ENCODE results near the gene ISCA2. TPM values are rescaled to one million over a fixed set of nuclear protein-coding genes. Genes with fewer than 3 reads are reported as not detected.
A peak's percentile ranks its signal among the peaks of the same experiment; 100 is the strongest.
"Not testable (repeated sequence)": the region's sequence is repeated elsewhere in the genome, so short reads cannot be mapped to it uniquely, and the experiment has no call there.

ISCA2 gene, protein sequence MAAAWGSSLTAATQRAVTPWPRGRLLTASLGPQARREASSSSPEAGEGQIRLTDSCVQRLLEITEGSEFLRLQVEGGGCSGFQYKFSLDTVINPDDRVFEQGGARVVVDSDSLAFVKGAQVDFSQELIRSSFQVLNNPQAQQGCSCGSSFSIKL
- 19.3 TPM for total RNA-seq

DNA sequence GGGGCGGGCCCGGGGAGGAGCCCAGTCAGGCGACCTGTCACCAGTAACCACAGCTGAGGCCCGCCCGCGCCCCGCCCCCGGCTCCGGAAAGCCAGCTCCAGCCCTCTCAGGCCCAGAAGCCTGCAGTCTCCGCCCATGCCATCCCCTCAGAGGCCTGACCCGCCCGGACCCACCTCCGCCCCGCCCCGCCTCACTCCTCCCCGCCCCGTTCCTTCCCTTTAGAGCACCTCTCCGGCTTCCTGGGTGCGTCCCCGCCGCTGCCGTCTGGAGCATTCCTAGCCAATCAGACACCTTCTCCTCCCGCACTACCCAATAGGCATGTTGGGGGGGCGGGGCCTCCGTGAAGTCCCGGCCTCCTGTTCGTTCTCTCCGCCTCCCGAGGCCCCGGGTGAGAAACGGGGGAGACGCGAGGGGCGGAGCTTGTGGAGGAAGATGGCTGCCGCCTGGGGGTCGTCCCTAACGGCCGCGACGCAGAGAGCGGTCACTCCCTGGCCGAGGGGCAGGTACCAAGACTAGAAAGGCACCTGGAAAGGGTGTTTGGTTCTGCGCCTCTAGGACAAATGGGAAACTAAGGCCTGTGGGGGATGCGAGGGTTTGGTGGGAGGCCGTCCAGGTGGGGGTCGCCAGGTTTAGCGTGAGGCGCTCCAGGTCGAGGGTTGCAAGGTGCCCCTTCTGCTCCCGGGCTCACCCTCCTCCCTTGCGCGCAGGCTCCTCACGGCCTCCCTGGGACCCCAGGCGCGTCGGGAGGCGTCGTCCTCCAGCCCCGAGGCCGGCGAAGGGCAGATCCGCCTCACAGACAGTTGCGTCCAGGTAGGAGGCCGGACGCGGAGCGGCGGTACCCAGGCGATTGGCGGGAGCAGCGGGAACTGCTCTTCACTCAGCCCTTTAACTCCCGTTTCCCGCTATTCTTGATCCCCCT, at the start of gene ISCA2:
Gene ISCA2, plus strand, starts transcription at position 423 of the 919 bp plus-strand sequence. Its CDS starts 10 bp downstream, at position 433.
- DNase-seq (ENCODE audit: low spot score), result peak; percentile 100
- peak; percentile 97 for ATAC-seq
- intact Hi-C loops (cut with DNase I), result no loop called here

DNA sequence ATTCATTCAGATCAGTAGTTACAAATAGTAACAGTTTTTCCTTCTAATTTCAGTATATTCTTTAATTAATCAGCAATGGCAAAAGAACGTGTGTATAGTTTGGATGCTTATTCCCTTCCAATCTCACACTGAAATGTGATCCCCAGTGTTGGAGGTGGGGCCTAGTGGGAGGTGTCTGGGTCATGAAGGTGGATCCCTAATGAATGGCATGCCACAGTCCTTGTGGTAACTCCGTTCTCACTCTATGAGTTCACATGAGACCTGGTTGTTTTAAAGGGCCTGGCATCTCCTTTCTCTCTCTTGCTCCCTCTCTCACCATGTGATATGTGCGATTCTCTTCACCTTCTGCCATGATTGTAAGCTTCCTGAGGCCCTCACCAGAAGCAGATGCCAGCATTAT, 48.7 kb upstream of the ISCA2 start:
- peak; percentile 1 for DNase-seq (ENCODE audit: low spot score)
- no peak for ATAC-seq
- intact Hi-C loops (cut with DNase I), result no loop called here

DNA sequence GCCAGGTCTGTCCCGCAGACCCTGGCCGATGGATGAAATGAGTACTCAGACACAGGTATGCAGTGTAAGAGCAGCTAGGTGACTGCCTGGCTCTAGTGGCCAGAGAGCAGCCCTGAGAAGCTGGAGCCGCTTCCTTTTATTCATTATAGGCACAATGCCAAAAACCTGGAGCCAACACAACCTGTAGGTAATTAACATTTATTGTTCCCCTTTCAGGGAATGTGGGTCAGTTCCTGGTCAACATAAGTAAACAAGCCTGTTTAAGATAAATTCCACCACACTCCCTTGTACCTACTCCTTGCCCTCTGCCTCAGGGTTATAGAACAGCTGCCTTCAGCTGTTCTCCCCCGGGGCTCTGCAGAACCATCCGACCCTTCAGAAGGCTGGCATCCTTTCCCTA, 39.2 kb upstream of the ISCA2 start:
- intact Hi-C loops (cut with DNase I), result not testable (repeated sequence)

DNA sequence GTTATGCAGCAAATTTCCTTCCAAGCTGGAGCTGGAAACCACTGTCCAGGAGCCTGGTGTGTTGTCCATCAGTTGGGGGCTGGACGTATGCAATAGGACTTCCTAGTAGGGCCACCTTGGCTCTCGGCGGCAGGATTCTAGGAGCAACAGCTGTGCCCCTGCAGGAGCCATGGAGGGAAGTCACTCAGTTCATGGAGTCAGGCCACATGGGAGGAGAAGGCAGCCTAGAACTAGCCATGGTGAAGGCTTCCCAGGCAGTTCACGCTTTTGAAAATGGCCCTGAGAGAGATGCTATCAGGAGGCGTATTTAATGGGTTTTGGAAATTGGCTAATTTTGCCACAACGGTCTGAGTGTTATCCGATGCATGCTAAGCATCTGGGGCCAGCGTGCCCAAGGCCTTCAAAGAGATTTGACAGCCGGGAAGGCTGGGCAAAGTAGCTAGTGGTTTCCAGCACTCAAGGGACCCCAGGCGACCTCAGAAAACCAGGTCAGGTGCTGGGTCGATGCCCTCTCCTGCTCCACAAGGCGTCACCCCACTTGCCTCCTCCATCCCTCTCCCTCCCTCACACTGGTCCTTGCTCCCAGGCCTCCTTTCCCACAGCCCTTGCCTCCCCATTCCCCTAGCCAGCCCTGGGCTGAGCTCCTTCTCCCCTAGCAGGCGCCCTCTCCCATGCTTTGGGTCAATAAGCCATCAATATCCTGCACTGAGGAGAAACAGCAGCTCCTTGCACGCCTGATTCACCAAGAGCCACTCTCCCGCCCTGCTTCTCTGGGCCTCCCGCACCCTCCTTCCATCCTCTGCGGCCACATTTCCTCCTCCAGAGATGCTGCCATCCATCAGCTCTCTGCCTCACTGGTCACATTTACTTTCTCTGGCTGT, 36.6 kb upstream of the ISCA2 start:
- ATAC-seq (no peak), DNase-seq (ENCODE audit: low spot score) (no peak)
- intact Hi-C loops (cut with DNase I), result no loop called here

More for the DNA sequence above, 39.2 kb upstream of the ISCA2 start:
- ATAC-seq; DNase-seq (ENCODE audit: low spot score): not testable (repeated sequence)

DNA sequence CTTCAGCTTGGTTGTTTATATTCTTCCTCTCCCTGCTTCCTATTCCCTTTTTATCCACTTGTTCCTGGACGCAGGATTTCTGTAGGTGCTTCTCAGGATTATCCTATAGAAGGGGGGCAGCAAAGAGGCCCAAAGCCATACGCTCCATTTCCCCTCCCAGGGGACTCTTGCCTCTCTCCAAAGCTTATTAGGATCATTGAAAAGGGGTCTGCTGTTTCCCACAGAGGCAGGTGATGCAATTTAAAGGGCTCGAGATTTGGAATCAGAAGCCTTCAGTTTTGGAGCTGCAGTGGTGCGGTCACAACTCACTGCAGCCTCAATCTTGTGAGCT, 36.0 kb upstream of the ISCA2 start:
- DNase-seq (ENCODE audit: low spot score) (no peak), ATAC-seq (no peak)
- intact Hi-C loops (cut with DNase I), result no loop called here

DNA sequence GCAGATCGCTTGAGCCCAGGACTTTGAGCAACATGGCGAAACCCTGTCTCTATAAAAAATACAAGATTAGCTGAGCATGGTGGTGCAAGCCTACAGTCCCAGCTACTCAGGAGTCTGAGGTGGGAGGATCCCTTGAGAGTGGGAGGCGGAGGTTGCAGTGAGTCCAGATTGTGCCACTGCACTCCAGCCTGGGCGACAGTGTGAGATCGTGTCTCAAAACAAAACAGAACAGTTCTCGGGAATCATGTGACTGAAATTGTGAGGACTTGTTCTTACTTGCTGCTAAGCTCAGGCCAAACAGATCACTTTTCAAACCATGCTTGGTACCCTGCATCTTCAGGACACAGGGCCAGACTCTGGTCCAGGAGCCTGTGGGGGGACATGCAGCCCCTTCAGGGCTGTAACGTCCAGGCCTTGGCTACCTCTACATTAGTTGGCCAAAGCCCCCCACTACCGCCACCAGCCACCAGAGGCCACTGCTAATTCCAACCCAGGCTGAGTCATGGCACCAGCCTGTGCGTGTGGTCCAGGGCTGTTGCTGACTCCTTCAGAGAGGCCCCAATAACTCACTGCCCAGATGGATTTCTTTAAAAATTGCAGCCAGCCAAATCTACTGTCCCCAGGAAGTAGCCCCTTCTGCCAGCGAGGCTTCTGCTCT, 34.1 kb upstream of the ISCA2 start:
- DNase-seq (ENCODE audit: low spot score) (no peak), ATAC-seq (peak; percentile 62)

DNA sequence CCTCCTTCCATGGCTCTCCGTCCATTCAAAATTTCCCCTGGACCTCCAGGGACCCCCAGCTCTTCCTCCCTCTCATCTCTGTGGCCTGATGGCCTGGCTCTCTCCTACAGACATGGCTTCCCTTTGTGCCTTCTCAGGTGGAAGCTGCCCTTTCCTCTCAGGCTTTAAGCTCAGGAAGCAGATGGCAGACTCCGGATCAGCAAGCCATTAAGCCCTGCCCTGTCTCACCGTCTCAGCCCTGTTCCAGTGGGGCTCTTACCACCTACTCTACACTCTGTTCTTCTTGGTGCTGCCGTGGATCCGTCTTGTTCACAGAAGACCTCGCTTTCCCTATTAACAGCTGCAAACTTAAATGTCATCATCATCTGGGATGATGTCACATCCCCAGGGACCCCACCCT, 33.6 kb upstream of the ISCA2 start:
- no peak for DNase-seq (ENCODE audit: low spot score)
- ATAC-seq, result no peak
- intact Hi-C loops (cut with DNase I), result no loop called here

More for the DNA sequence above, 34.1 kb upstream of the ISCA2 start:
- intact Hi-C loops (cut with DNase I), result no loop called here

DNA sequence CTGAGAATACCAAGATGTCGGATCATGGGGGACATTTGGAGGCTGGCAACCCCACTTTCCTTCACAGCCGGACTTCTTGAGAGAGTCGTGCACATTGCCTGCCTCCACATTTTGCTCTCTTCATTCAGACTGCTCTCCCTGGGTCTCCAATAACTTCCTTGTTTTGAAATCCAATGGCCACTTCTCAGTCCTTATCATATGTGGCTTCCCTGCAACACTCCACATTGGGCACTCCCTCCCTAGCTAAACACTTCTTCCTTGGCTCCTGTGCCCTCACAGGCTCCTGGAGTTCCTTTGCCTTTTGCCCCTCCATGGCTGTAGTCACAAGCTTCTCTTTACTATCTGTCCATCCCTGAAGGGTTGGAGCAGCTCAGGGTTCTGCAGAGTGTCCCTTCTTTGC, 30.6 kb upstream of the ISCA2 start:
- no peak for DNase-seq (ENCODE audit: low spot score)
- ATAC-seq, result no peak
- intact Hi-C loops (cut with DNase I), result no loop called here

DNA sequence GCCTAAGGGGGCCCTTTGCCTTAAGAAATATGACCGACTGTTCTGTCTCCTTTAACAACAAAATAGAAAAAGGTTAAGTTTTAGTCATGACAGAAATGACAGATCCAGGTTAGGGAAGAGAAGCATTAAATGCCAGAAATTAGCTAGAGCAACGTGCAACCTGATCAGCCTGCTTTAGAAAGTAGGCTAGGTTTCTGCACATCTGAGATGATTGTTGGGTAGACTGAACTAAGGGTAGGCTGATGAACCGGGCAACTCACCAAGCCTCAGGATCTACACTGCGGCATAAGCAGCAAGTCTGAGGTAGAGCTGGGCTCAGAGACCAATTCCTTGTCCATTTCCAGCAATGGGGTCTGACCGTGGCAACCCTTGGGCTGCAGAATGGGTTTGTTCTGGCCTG, 29.9 kb upstream of the ISCA2 start:
- ATAC-seq (no peak), DNase-seq (ENCODE audit: low spot score) (no peak)

DNA sequence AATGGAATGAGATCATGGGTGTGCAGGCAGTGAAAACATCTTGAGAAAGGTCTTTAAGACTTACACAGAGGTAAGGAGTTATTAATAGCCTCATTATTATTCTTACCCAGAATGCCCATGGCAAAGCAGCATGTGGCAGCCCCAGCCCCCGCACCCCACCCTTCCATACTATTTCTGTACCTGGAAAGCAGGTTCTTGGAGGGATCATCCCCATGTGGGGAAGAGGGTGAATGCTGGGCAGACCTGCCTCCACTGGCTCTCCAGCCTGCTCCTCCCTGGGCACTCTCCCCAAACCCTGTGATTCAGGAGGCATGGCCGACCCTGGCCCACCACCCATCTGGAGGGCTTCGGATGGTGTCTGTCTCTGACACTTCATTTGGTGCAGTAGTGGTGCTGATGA, 28.8 kb upstream of the ISCA2 start:
- intact Hi-C loops (cut with DNase I), result no loop called here
- DNase-seq (ENCODE audit: low spot score) (no peak), ATAC-seq (no peak)

More for the DNA sequence above, 29.9 kb upstream of the ISCA2 start:
- intact Hi-C loops (cut with DNase I), result no loop called here

DNA sequence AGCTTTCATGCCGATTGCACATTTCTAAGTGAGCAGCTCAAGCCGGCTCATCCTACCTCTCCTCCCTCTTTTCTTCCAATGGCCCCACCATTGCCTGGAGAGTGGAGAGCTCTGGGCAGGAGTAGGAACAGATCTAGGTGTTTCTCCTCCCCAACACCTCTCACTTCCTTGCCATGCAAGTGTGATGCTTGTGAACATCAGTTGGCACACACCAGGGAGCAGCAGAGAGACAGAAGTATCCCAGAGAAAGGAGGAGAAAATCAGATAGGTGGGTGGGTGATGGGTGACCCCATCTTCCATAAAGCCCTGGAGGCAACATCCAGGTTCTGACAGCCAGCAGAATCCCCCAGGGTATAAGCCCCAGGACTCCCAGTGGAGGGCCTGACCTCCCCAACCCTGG, 28.2 kb upstream of the ISCA2 start:
- intact Hi-C loops (cut with DNase I), result no loop called here
- ATAC-seq (no peak), DNase-seq (ENCODE audit: low spot score) (no peak)

DNA sequence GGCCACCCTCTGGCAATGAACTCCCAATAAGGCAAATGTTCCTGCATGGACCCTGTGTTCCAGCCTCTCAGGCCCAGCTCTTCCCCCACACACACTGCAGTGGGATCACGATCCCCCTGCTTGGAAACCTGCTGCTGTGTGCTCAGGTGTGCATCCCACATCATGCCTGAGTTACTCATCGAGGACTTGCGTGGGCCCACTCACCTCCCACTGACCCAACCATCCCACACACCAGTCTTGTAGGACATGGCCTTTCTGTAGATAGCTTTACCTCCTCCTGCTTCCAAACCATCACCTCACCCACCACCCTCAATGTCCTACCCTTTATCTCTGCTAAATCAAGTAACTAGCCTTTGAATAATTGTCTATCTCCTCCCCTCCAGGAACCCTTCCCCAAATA, 25.1 kb upstream of the ISCA2 start:
- DNase-seq (ENCODE audit: low spot score), result no peak
- no peak for ATAC-seq
- intact Hi-C loops (cut with DNase I), result no loop called here

DNA sequence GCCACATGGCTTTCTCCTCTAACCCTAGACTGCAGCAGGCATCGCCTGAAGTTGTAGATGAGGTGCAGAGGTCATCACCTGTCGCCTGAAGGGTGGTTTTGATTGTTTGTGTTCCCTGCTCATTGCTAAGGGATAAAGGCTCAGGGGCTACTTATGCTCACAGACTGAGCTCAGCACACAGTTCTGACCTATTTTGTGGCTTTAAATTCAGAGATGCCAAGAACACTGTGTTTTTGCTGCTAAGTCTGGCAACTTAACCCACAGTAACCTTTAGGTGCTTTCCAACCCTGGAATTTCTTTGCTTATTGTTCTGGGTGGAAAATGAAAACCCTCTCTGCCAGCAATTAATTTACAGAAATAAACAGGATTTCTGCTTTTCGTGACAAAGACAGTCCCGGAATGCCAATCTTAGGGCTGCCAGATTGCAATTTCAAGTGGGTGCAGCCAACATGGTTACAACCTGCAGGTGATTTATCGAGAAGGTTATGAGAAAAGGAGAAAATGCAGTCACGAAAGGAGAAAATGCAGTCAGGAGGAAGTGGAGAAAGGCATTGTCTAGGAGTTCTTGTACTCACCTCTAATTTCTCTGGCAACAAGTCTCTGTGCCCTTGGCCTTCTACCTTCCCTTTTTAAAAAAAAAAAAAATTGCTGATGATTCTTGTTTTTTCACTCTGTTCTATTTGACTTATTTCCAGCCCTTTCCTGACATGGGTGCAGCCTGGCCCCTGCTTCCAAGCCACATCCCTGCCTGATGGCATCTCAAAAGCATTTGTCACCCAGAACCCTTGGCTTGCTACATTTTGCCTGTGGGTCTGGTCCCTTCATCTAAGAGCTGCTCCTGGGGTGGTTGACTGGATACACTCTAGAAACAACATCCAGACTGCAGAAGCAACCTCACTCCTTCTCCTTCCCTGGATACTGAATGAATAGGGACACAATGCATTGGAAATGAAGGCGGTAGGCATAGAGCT, 23.7 kb upstream of the ISCA2 start:
- intact Hi-C loops (cut with DNase I), result no loop called here
- peak; percentile 76 for ATAC-seq

DNA sequence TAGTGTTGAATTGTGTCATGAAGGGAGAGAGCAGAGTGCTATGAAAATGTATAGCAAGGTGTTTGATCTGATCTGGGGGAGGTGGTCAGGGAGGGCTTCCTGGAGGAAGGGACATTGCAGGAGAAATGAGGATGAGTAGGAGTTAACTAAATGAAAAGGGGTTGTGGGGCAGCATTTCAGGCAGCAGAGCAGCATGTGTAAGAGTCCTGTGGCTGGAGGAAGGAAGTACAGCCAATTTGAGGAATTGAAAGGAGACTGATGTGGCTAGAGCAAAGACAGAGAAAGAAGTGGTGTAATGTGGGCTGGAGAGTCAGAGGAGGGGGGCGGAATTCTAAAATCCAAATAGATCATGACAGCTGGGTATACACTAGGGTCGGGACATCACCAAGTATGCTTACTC, 21.0 kb upstream of the ISCA2 start:
- DNase-seq (ENCODE audit: low spot score) (no peak), ATAC-seq (no peak)
- intact Hi-C loops (cut with DNase I), result no loop called here

More for the DNA sequence above, 23.7 kb upstream of the ISCA2 start:
- DNase-seq (ENCODE audit: low spot score), result no peak

DNA sequence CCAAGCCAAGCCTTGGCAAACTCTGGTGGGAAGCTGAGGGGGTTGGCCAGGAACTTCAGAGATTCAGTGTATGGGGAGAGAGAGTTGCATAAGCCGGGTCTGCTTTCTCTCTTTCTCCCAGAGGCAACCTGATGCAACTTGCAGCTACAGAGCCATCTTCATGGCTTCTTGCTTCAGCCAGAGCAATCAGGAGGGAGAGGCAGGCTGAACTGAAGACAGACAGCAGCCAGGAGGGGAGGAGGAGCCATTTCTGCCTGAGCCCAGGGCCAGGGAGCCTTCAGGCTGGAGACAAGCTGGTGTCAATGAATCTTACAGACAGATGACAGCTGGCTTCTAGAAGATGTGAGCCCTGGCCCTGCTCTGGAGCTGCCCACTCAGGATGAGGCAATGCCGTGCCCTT, 19.2 kb upstream of the ISCA2 start:
- peak; percentile 63 for ATAC-seq

DNA sequence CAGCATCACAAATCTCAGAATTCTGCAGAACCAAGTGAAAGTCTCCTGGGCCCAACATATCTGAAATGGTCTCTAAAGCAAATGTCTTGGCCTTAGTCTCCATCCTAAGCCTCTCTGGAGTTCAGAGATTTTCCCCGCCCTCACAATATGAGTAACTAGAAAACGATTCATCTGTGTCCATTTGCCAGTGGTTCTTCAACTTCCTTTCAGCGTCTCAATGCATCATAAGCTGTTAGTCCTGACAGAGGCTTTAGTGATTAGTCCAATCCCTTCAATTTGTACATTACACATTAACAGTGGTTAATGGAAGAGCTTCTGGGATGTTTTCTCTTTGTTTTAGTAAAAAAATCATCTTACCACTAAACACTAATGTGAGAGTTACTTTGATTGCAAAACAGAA, 17.9 kb upstream of the ISCA2 start:
- intact Hi-C loops (cut with DNase I), result no loop called here
- no peak for ATAC-seq
- DNase-seq (ENCODE audit: low spot score), result no peak

More for the DNA sequence above, 19.2 kb upstream of the ISCA2 start:
- DNase-seq (ENCODE audit: low spot score), result no peak
- intact Hi-C loops (cut with DNase I), result no loop called here

DNA sequence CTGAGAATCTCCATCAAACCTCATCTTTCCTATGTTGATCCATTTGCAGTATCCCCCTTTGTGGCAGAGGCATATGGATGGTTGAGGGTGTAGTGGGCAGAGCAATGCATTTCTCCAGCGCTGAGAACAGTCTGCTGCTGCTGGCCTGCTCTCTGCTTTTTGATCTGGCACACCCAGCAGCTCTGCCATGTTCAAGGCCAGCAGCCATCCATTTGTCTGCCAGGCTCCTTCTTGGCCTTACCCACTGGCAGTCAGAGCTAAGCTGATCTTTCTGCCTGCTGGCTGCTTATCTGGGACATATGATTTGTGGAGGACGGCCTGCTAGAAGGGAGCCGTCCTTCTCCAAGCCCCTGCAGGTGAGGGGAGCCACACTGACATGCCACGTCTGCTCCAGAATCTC, 17.5 kb upstream of the ISCA2 start:
- intact Hi-C loops (cut with DNase I), result no loop called here
- DNase-seq (ENCODE audit: low spot score) (no peak), ATAC-seq (no peak)

DNA sequence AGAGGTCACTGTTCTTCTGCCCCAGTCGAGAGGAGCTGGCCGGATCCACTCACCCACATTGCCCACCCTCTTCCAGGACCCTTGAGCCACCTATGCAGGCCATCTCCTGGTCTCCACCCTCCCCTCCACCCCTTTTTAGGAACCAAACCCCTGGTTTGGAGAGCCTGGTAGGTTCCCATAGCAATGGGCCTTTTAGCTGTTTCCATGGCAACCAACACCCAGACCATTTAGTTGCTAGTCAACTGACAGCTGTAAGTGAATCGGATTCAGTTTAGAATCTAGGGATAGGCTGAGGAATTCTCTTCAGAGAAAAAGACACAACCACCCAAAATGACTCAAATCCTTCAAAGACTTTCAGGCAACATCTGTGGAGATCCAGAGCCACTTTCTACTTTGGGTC, 17.0 kb upstream of the ISCA2 start:
- ATAC-seq (no peak), DNase-seq (ENCODE audit: low spot score) (no peak)
- intact Hi-C loops (cut with DNase I), result no loop called here
